ENCODE results near the gene GALNTL6.

GALNTL6 gene

GRCh38 chr4:172163215-172163614 is 350.0 kb downstream of the GALNTL6 start:
- H3K27me3 ChIP-seq (replicated peaks; ENCODE audit: control insufficient read depth, insufficient read depth, low read length): no peaks in the 10 kb centered on the region
- no peak for TF ChIP-seq CTCF (IDR thresholded peaks at IDR 0.05; ENCODE audit: insufficient read depth, low read length, poor library complexity, severe bottlenecking)
- H3K4me3 ChIP-seq (replicated peaks; ENCODE audit: low read depth, low read length): no peak overlapping the region
- no peaks in the 10 kb centered on the region for H3K36me3 ChIP-seq (ENCODE audit: control insufficient read depth, insufficient read depth, low read length)
- no peak for DNase-seq (ENCODE audit: extremely low read depth, insufficient read length)

GRCh38 chr4:172168888-172169287 is 355.7 kb downstream of the GALNTL6 start:
- Histone ChIP-seq H3K4me3 (replicated peaks; ENCODE audit: low read depth, low read length) (no peak overlapping the region), H3K36me3 (ENCODE audit: control insufficient read depth, insufficient read depth, low read length) (no peaks in the 10 kb centered on the region), H3K27me3 (replicated peaks; ENCODE audit: control insufficient read depth, insufficient read depth, low read length) (no peaks in the 10 kb centered on the region)
- no peak for DNase-seq (ENCODE audit: extremely low read depth, insufficient read length)
- TF ChIP-seq CTCF (IDR thresholded peaks at IDR 0.05; ENCODE audit: insufficient read depth, low read length, poor library complexity, severe bottlenecking): no peak

GRCh38 chr4:172169871-172170270 is 356.7 kb downstream of the GALNTL6 start:
- no peak for DNase-seq (ENCODE audit: extremely low read depth, insufficient read length)
- Histone ChIP-seq H3K36me3 (ENCODE audit: control insufficient read depth, insufficient read depth, low read length) (no peaks in the 10 kb centered on the region), H3K4me3 (replicated peaks; ENCODE audit: low read depth, low read length) (no peak overlapping the region), H3K27me3 (replicated peaks; ENCODE audit: control insufficient read depth, insufficient read depth, low read length) (no peaks in the 10 kb centered on the region)
- TF ChIP-seq CTCF (IDR thresholded peaks at IDR 0.05; ENCODE audit: insufficient read depth, low read length, poor library complexity, severe bottlenecking): no peak

- DNase-seq (ENCODE audit: extremely low read depth, insufficient read length): no peak
- no peaks in the 10 kb centered on the region for H3K27me3 ChIP-seq (replicated peaks; ENCODE audit: control insufficient read depth, insufficient read depth, low read length)
- H3K36me3 ChIP-seq (ENCODE audit: control insufficient read depth, insufficient read depth, low read length): no peaks in the 10 kb centered on the region
- H3K4me3 ChIP-seq (replicated peaks; ENCODE audit: low read depth, low read length): no peak overlapping the region
- TF ChIP-seq CTCF (IDR thresholded peaks at IDR 0.05; ENCODE audit: insufficient read depth, low read length, poor library complexity, severe bottlenecking): no peak
These were observed 360.0 kb downstream of the GALNTL6 start for GRCh38 chr4:172173206-172173605.

- no peak for TF ChIP-seq CTCF (IDR thresholded peaks at IDR 0.05; ENCODE audit: insufficient read depth, low read length, poor library complexity, severe bottlenecking)
- DNase-seq (ENCODE audit: extremely low read depth, insufficient read length): no peak
- no peaks in the 10 kb centered on the region for H3K36me3 ChIP-seq (ENCODE audit: control insufficient read depth, insufficient read depth, low read length)
- no peak overlapping the region for H3K4me3 ChIP-seq (replicated peaks; ENCODE audit: low read depth, low read length)
- H3K27me3 ChIP-seq (replicated peaks; ENCODE audit: control insufficient read depth, insufficient read depth, low read length): no peaks in the 10 kb centered on the region
These were observed 364.2 kb downstream of the GALNTL6 start for GRCh38 chr4:172177382-172177781.
